ENCODE data around the gene EIF1AD. TPM values are rescaled to one million over a fixed set of nuclear protein-coding genes. Genes with fewer than 3 reads are reported as not detected.

Gene EIF1AD
- total and polyA plus RNA-seq, 2 experiments from 2014 or later = 19.4 to 25.6 TPM

DNA sequence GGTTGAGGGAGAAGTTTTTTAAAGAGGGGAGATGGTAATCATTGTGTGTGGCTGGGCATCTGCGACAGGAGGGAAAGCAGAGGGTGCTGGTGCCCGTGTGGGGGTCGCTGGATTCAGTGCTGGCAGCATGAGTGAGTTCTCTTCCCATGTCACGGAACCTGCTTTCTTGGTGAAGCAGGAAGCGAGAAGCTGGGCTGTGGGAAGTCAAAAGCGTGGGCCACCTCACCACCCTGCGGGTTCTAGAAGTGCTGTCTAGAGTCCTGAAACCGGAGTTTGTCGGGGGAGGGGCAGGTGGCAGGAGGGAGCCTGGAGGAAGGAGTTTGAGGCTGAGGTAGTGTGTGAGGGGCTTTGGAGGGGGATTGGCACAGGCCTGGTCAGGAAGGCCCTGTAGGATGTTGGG, 26.2 kb downstream of the EIF1AD start:
- no peak for DNase-seq (ENCODE audit: low spot score)

DNA sequence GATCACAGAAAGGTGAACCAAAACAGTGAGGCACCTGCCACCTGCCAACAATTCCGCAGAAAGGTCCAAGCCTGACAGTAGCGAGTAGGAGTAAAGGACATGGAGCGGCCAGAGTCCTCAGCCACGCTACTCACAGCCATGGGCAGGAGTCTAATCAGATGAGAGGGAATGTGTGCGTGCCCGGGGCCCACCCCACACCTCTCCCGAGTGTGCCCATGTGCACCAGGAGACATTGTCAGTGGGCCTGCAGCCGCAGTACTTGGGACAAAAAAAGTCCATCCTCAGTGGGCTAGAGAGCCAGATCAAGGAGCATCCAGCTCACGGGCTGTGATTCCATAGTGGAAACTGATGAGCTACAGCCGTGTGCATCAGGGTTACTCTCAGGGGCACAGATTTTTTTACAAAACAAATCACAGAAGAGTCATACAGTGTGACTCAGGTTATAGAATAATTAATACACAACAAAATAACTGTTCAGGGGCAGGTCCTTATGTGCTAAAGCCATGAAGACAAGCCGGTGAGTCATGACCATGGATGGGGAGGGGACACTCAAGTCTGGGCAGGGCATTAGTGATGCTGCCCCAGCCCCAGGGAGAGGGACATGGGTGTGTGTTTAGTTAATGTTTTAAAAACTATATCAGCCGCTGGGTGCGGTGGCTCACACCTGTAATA, 28.4 kb downstream of the EIF1AD start:
- H3K9me2 ChIP-seq (replicated peaks; ENCODE audit: insufficient read depth) = no peaks in the 10 kb centered on the region
- H3K27me3 ChIP-seq = no peaks in the 10 kb centered on the region
- TF ChIP-seq, protein P1, sequence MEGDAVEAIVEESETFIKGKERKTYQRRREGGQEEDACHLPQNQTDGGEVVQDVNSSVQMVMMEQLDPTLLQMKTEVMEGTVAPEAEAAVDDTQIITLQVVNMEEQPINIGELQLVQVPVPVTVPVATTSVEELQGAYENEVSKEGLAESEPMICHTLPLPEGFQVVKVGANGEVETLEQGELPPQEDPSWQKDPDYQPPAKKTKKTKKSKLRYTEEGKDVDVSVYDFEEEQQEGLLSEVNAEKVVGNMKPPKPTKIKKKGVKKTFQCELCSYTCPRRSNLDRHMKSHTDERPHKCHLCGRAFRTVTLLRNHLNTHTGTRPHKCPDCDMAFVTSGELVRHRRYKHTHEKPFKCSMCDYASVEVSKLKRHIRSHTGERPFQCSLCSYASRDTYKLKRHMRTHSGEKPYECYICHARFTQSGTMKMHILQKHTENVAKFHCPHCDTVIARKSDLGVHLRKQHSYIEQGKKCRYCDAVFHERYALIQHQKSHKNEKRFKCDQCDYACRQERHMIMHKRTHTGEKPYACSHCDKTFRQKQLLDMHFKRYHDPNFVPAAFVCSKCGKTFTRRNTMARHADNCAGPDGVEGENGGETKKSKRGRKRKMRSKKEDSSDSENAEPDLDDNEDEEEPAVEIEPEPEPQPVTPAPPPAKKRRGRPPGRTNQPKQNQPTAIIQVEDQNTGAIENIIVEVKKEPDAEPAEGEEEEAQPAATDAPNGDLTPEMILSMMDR (IDR thresholded peaks at IDR 0.05; ENCODE audit: poor library complexity) = no peak
- TF ChIP-seq EZH2phosphoT487 (IDR thresholded peaks at IDR 0.05; ENCODE audit: low read depth, severe bottlenecking, unreplicated experiment) = no peak
- TF ChIP-seq EZH2 (IDR thresholded peaks at IDR 0.05; ENCODE audit: borderline replicate concordance) = no peak
- 97% methylated on average over 13 of the region's 13 CpGs for WGBS (ENCODE audit: low lambda C conversion rate, missing lambda C conversion rate)
- DNase-seq (ENCODE audit: low spot score) = no peak
- H3K27ac ChIP-seq = no peak overlapping the region
- H2AFZ ChIP-seq = no peak overlapping the region
- no peaks in the 10 kb centered on the region for H3K9me3 ChIP-seq (ENCODE audit: low read depth)
- H4K20me1 ChIP-seq (ENCODE audit: insufficient read depth, poor library complexity, severe bottlenecking) = no peaks in the 10 kb centered on the region
- no peaks in the 10 kb centered on the region for H3K4me1 ChIP-seq (ENCODE audit: insufficient read depth)
- H3K36me3 ChIP-seq (replicated peaks; ENCODE audit: insufficient read depth, low read depth) = no peaks in the 10 kb centered on the region
- H3K4me3 ChIP-seq = no peak overlapping the region
- H3K4me2 ChIP-seq = no peak overlapping the region
- no peaks in the 10 kb centered on the region for H3K79me2 ChIP-seq

More for the DNA sequence above, 26.2 kb downstream of the EIF1AD start:
- H3K9me3 ChIP-seq (ENCODE audit: low read depth) = no peaks in the 10 kb centered on the region
- 98% methylated on average over 9 of the region's 9 CpGs for WGBS (ENCODE audit: low lambda C conversion rate, missing lambda C conversion rate)
- no peaks in the 10 kb centered on the region for H3K27me3 ChIP-seq
- H3K9me2 ChIP-seq (replicated peaks; ENCODE audit: insufficient read depth) = no peaks in the 10 kb centered on the region
- no peak overlapping the region for H2AFZ ChIP-seq
- H3K36me3 ChIP-seq (replicated peaks; ENCODE audit: insufficient read depth, low read depth) = no peaks in the 10 kb centered on the region
- no peaks in the 10 kb centered on the region for H4K20me1 ChIP-seq (ENCODE audit: insufficient read depth, poor library complexity, severe bottlenecking)
- no peak for TF ChIP-seq EZH2 (IDR thresholded peaks at IDR 0.05; ENCODE audit: borderline replicate concordance)
- TF ChIP-seq EZH2phosphoT487 (IDR thresholded peaks at IDR 0.05; ENCODE audit: low read depth, severe bottlenecking, unreplicated experiment) = no peak
- TF ChIP-seq, protein P1 (IDR thresholded peaks at IDR 0.05; ENCODE audit: poor library complexity) = no peak
- H3K27ac ChIP-seq = no peak overlapping the region
- H3K4me3 ChIP-seq = no peak overlapping the region
- no peaks in the 10 kb centered on the region for H3K4me1 ChIP-seq (ENCODE audit: insufficient read depth)
- H3K79me2 ChIP-seq = no peaks in the 10 kb centered on the region
- H3K4me2 ChIP-seq = no peak overlapping the region

DNA sequence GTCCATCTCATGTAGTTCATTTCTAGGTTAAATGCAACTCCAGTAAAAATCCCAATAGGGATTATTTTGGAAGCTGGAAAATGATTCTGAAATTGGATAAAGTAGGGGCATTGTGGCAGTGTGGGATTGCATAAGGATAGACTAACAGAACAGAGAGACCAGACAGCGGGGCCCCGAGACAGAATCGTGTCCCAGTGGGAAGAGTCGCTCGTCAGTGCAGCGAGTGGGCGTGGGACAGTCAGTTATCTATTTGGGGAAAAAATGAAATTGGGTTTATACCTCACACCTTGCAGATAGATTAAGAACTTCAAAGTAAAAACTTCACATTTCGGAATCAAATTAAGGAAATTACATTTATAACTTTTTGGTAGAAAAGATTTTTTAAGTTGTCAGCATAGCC, 29.8 kb downstream of the EIF1AD start:
- H3K36me3 ChIP-seq (replicated peaks; ENCODE audit: insufficient read depth, low read depth) = no peaks in the 10 kb centered on the region
- WGBS (ENCODE audit: low lambda C conversion rate, missing lambda C conversion rate) = 97% methylated on average over 8 of the region's 8 CpGs

More for the DNA sequence above, 29.8 kb downstream of the EIF1AD start:
- H3K79me2 ChIP-seq = no peaks in the 10 kb centered on the region
- no peaks in the 10 kb centered on the region for H3K27me3 ChIP-seq
- TF ChIP-seq EZH2 (IDR thresholded peaks at IDR 0.05; ENCODE audit: borderline replicate concordance) (no peak), EZH2phosphoT487 (IDR thresholded peaks at IDR 0.05; ENCODE audit: low read depth, severe bottlenecking, unreplicated experiment) (no peak)
- TF ChIP-seq, protein P1 (IDR thresholded peaks at IDR 0.05; ENCODE audit: poor library complexity) = no peak
- no peak overlapping the region for H2AFZ ChIP-seq
- no peaks in the 10 kb centered on the region for H3K9me3 ChIP-seq (ENCODE audit: low read depth)
- no peaks in the 10 kb centered on the region for H3K9me2 ChIP-seq (replicated peaks; ENCODE audit: insufficient read depth)
- H3K4me1 ChIP-seq (ENCODE audit: insufficient read depth) = no peaks in the 10 kb centered on the region
- no peak for DNase-seq (ENCODE audit: low spot score)
- H3K4me3 ChIP-seq = no peak overlapping the region
- no peak overlapping the region for H3K27ac ChIP-seq
- H3K4me2 ChIP-seq = no peak overlapping the region
- H4K20me1 ChIP-seq (ENCODE audit: insufficient read depth, poor library complexity, severe bottlenecking) = no peaks in the 10 kb centered on the region
